Heart right ventricle (tissue), 12 donors: ENCODE results near the gene MCM7. TPM values are rescaled to one million over a fixed set of nuclear protein-coding genes. Genes with fewer than 3 reads are reported as not detected.

Source experiments
- microRNA-seq, 2 donors: library from miRNA; unstranded; fragments of <30 nt; microRNA quantifications; one replicate each; pipeline ENCODE4 v1.2.0, GENCODE V29; 2021
- polyA plus RNA-seq, 2 donors: library from polyadenylated mRNA; stranded (reverse); fragments of 200-250 nt; gene quantifications; one replicate each; pipeline ENCODE4 v1.2.3, GENCODE V29; 2013
- total RNA-seq, 10 donors: library from RNA; stranded (reverse); fragmentation: NEBNext Ultra II Directional in 3 of 10; extraction: Animal tissue kit (Norgen Biotek cat#: 25700) in 3 of 10; gene quantifications; one replicate each; pipeline versions ENCODE4 v1.2.1 to v1.2.4, GENCODE V29; 2021 to 2023
- donor health status: ischemic (EF 13 %, LVEDD 7.1; RV severe dilation, severe dysfunction).
- donor health status: healthy with polysubstance abuse.
- donor health status: DM: no; HTN: yes; CAD: no.
- donor health status: DM: no; HTN: no; CAD: no.
- donor health status: ischemic (EF 25% LVEDD 6.9; RV normal size, moderate dysfunction).
- donor health status: ischemic (EF 25% LVEDD 5.7; RV mildly dilated, moderate dysfunction).
- donor health status: healthy.
- donor health status: nonischemic (EF 11% LVEDD 7.7; RV severe dilation, severe dysfunction).
- donor health status: DM: yes; HTN: yes; CAD: no.
- donor health status: PGD.
- donor health status: ischemic (EF 29% LVEDD 5.4; RV normal size, mild dysfunction).
- donor health status: nonischemic (EF 23%, LVEDD 6.1; RV moderate dilation, normal function).

Gene MCM7
- total and polyA plus RNA-seq, 12 donors = 11.6 to 30.4 (median 16.5) TPM

Small RNA genes within 50 kb of the gene (microRNA-seq; reads per million reads assigned to microRNA genes)
- gene MIR106B (1,747 to 1,770 reads per million in 2 donors), gene MIR25 (243 to 281 reads per million in 2 donors), gene MIR93 (2,289 to 2,410 reads per million in 2 donors)

Other genes with a start within 250 kb of the MCM7 start
- gene OR2AE1, start 224.4 kb downstream of the MCM7 start, total RNA-seq = not detected
- not detected for gene OR2AE1, start 224.4 kb downstream of the MCM7 start, polyA plus RNA-seq
- 1 to 10 TPM; 5.0 to 9.6 (median 6.6) TPM for gene TRIM4, start 181.9 kb downstream of the MCM7 start, total RNA-seq
- gene TRIM4, start 181.9 kb downstream of the MCM7 start, polyA plus RNA-seq = 1 to 10 TPM; 6.8 to 8.6 TPM
- under 1 TPM in 1 of 10 donors, not detected in 9; 0.44 TPM for gene GJC3, start 171.8 kb downstream of the MCM7 start, total RNA-seq
- gene GJC3, start 171.8 kb downstream of the MCM7 start, polyA plus RNA-seq = under 1 TPM in 1 of 2 donors, not detected in 1; 0.29 TPM
- gene AZGP1, start 125.4 kb downstream of the MCM7 start, total RNA-seq = 100 to 1,000 TPM in 4 of 10 donors, 10 to 100 TPM in 6; 37.8 to 335 (median 74.4) TPM
- gene AZGP1, start 125.4 kb downstream of the MCM7 start, polyA plus RNA-seq = 100 to 1,000 TPM; 148 to 183 TPM
- gene ZKSCAN1, start 85.8 kb downstream of the MCM7 start, total RNA-seq = 10 to 100 TPM; 37.4 to 68.9 (median 49.7) TPM
- gene ZKSCAN1, start 85.8 kb downstream of the MCM7 start, polyA plus RNA-seq = 10 to 100 TPM in 1 of 2 donors, 1 to 10 TPM in 1; 4.7 to 15.7 TPM
- 1 to 10 TPM; 5.4 to 10.0 (median 6.9) TPM for gene ZSCAN21, start 51.6 kb downstream of the MCM7 start, total RNA-seq
- 1 to 10 TPM; 5.8 to 8.3 TPM for gene ZSCAN21, start 51.6 kb downstream of the MCM7 start, polyA plus RNA-seq
- 10 to 100 TPM; 14.1 to 17.8 (median 15.3) TPM for gene ZNF3, start 19.7 kb downstream of the MCM7 start, total RNA-seq
- gene ZNF3, start 19.7 kb downstream of the MCM7 start, polyA plus RNA-seq = 10 to 100 TPM in 1 of 2 donors, 1 to 10 TPM in 1; 9.0 to 17.7 TPM
- 100 to 1,000 TPM; 106 to 130 (median 113) TPM for gene COPS6, start 12.4 kb downstream of the MCM7 start, total RNA-seq
- gene COPS6, start 12.4 kb downstream of the MCM7 start, polyA plus RNA-seq = 100 to 1,000 TPM; 121 to 135 TPM
- 10 to 100 TPM in 9 of 10 donors, 1 to 10 TPM in 1; 8.4 to 14.4 (median 11.0) TPM for gene AP4M1, start 246 bp upstream of the MCM7 start, total RNA-seq
- gene AP4M1, start 246 bp upstream of the MCM7 start, polyA plus RNA-seq = 10 to 100 TPM; 15.9 to 20.6 TPM
- gene TAF6, start 18.0 kb upstream of the MCM7 start, total RNA-seq = 10 to 100 TPM; 28.0 to 43.3 (median 31.0) TPM
- 10 to 100 TPM; 23.5 to 33.6 TPM for gene TAF6, start 18.0 kb upstream of the MCM7 start, polyA plus RNA-seq
- 10 to 100 TPM in 1 of 10 donors, 1 to 10 TPM in 9; 4.9 to 10.8 (median 6.6) TPM for gene CNPY4, start 18.2 kb upstream of the MCM7 start, total RNA-seq
- gene CNPY4, start 18.2 kb upstream of the MCM7 start, polyA plus RNA-seq = 10 to 100 TPM; 11.7 to 13.7 TPM
- gene MBLAC1, start 25.6 kb upstream of the MCM7 start, total RNA-seq = 1 to 10 TPM; 1.2 to 3.5 (median 2.0) TPM
- 1 to 10 TPM; 2.6 to 2.9 TPM for gene MBLAC1, start 25.6 kb upstream of the MCM7 start, polyA plus RNA-seq
- 100 to 1,000 TPM in 1 of 10 donors, 10 to 100 TPM in 9; 72.3 to 102 (median 88.5) TPM for gene LAMTOR4, start 47.5 kb upstream of the MCM7 start, total RNA-seq
- gene LAMTOR4, start 47.5 kb upstream of the MCM7 start, polyA plus RNA-seq = 100 to 1,000 TPM; 147 to 210 TPM
- 10 to 100 TPM in 1 of 10 donors, 1 to 10 TPM in 9; 3.9 to 10.8 (median 7.6) TPM for gene TRAPPC14, start 57.3 kb upstream of the MCM7 start, total RNA-seq
- 10 to 100 TPM in 1 of 2 donors, 1 to 10 TPM in 1; 7.8 to 17.5 TPM for gene TRAPPC14, start 57.3 kb upstream of the MCM7 start, polyA plus RNA-seq
- gene GAL3ST4, start 67.2 kb upstream of the MCM7 start, total RNA-seq = 1 to 10 TPM in 9 of 10 donors, under 1 TPM in 1; 1.00 to 3.1 (median 1.5) TPM
- gene GAL3ST4, start 67.2 kb upstream of the MCM7 start, polyA plus RNA-seq = 1 to 10 TPM; 1.1 to 1.6 TPM
- gene GPC2, start 76.0 kb upstream of the MCM7 start, total RNA-seq = 1 to 10 TPM in 1 of 10 donors, under 1 TPM in 7, not detected in 2; 0.11 to 1.1 (median 0.50) TPM
- under 1 TPM; 0.51 TPM for gene GPC2, start 76.0 kb upstream of the MCM7 start, polyA plus RNA-seq
- 1 to 10 TPM in 3 of 10 donors, under 1 TPM in 6, not detected in 1; 0.32 to 1.5 (median 0.47) TPM for gene STAG3, start 76.5 kb upstream of the MCM7 start, total RNA-seq
- gene STAG3, start 76.5 kb upstream of the MCM7 start, polyA plus RNA-seq = under 1 TPM; 0.13 to 0.66 TPM
- 1 to 10 TPM in 1 of 10 donors, not detected in 9; 2.1 TPM for gene PVRIG, start 118.6 kb upstream of the MCM7 start, total RNA-seq
- under 1 TPM; 0.22 to 0.59 TPM for gene PVRIG, start 118.6 kb upstream of the MCM7 start, polyA plus RNA-seq
- gene SPDYE3, start 206.3 kb upstream of the MCM7 start, total RNA-seq = not detected
- under 1 TPM; 0.04 to 0.15 TPM for gene SPDYE3, start 206.3 kb upstream of the MCM7 start, polyA plus RNA-seq